ENCODE results near the gene DNAJC13. TPM values are rescaled to one million over a fixed set of nuclear protein-coding genes. Genes with fewer than 3 reads are reported as not detected.
"Not testable (repeated sequence)": the region's sequence is repeated elsewhere in the genome, so short reads cannot be mapped to it uniquely, and the experiment has no call there.

The DNAJC13 gene
- total and polyA plus RNA-seq, 9 donors: 10.3 to 39.9 (median 30.1) TPM

GRCh38 chr3:132382267-132382666, 35.0 kb upstream of the DNAJC13 start:
- 41 to 62% (median 48%) methylated on average over 4 of the region's 4 CpGs for WGBS, 3 donors
- intact Hi-C loops (cut with DNase I): loop anchor here in 1 of 4 donors (5.0 kb wide), 1 partner anchor 1885 kb away; no protein-coding TSS in a partner anchor

GRCh38 chr3:132382688-132383194, 34.6 kb upstream of the DNAJC13 start:
- intact Hi-C loops (cut with DNase I): loop anchor here in 1 of 4 donors (5.0 kb wide), 1 partner anchor 1885 kb away; no protein-coding TSS in a partner anchor
- H3K36me3 ChIP-seq: no peaks in the 10 kb centered on the region
- no peaks in the 10 kb centered on the region for H3K9me3 ChIP-seq

More at GRCh38 chr3:132382267-132382666, 35.0 kb upstream of the DNAJC13 start:
- H3K9me3 ChIP-seq: no peaks in the 10 kb centered on the region
- TF ChIP-seq CTCF (IDR thresholded peaks at IDR 0.05) (no peak), EP300 (IDR thresholded peaks at IDR 0.05) (no peak), POLR2A (IDR thresholded peaks at IDR 0.05) (no peak)
- no peak overlapping the region for H3K27ac ChIP-seq
- no peaks in the 10 kb centered on the region for H3K36me3 ChIP-seq
- no peak overlapping the region for H3K4me3 ChIP-seq
- H3K4me1 ChIP-seq (ENCODE audit: insufficient read depth): no peaks in the 10 kb centered on the region
- H3K27me3 ChIP-seq: no peaks in the 10 kb centered on the region
- no peak for DNase-seq

GRCh38 chr3:132386259-132386658, 31.0 kb upstream of the DNAJC13 start:
- no peaks in the 10 kb centered on the region for H3K36me3 ChIP-seq
- no peaks in the 10 kb centered on the region for H3K9me3 ChIP-seq
- H3K4me1 ChIP-seq (ENCODE audit: insufficient read depth): no peaks in the 10 kb centered on the region
- 32 to 84% (median 56%) methylated on average over 8 of the region's 8 CpGs for WGBS, 3 donors
- TF ChIP-seq EP300 (IDR thresholded peaks at IDR 0.05) (no peak), POLR2A (IDR thresholded peaks at IDR 0.05) (no peak), CTCF (IDR thresholded peaks at IDR 0.05) (no peak)
- H3K27me3 ChIP-seq: no peaks in the 10 kb centered on the region
- H3K4me3 ChIP-seq: no peak overlapping the region
- no peak for DNase-seq
- no peak overlapping the region for H3K27ac ChIP-seq
- intact Hi-C loops (cut with DNase I): no loop called here

More at GRCh38 chr3:132382688-132383194, 34.6 kb upstream of the DNAJC13 start:
- Histone ChIP-seq H3K27ac (no peak overlapping the region), H3K4me1 (ENCODE audit: insufficient read depth) (no peaks in the 10 kb centered on the region), H3K4me3 (no peak overlapping the region), H3K27me3 (no peaks in the 10 kb centered on the region)
- DNase-seq: no peak
- no peak for TF ChIP-seq POLR2A (IDR thresholded peaks at IDR 0.05)
- TF ChIP-seq EP300 (IDR thresholded peaks at IDR 0.05): no peak
- TF ChIP-seq CTCF (IDR thresholded peaks at IDR 0.05): no peak

GRCh38 chr3:132392675-132393074, 24.6 kb upstream of the DNAJC13 start:
- H3K36me3 ChIP-seq; DNase-seq; H3K4me3 ChIP-seq; H3K9me3 ChIP-seq; H3K4me1 ChIP-seq (ENCODE audit: insufficient read depth); intact Hi-C loops (cut with DNase I); H3K27ac ChIP-seq; H3K27me3 ChIP-seq: not testable (repeated sequence)
- 61 to 77% (median 74%) methylated on average over 1 of the region's 1 CpG for WGBS, 3 donors

- H3K36me3 ChIP-seq: no peaks in the 10 kb centered on the region
- intact Hi-C loops (cut with DNase I): no loop called here
- H3K4me3 ChIP-seq: no peak overlapping the region
- 12 to 23% (median 15%) methylated on average over 2 of the region's 2 CpGs for WGBS, 3 donors
- H3K4me1 ChIP-seq (ENCODE audit: insufficient read depth): no peaks in the 10 kb centered on the region
- TF ChIP-seq CTCF (IDR thresholded peaks at IDR 0.05) (no peak), POLR2A (IDR thresholded peaks at IDR 0.05) (no peak), EP300 (IDR thresholded peaks at IDR 0.05) (no peak)
- H3K9me3 ChIP-seq: no peaks in the 10 kb centered on the region
- H3K27me3 ChIP-seq: no peaks in the 10 kb centered on the region
- H3K27ac ChIP-seq: no peak overlapping the region
- no peak for DNase-seq
These were observed 23.0 kb upstream of the DNAJC13 start for GRCh38 chr3:132394320-132394719.
